ENCODE data around the gene DCC. TPM values are rescaled to one million over a fixed set of nuclear protein-coding genes. Genes with fewer than 3 reads are reported as not detected.

Gene DCC
- total RNA-seq, 1 experiment from 2014 or later, result not detected

GRCh38 chr18:52569492-52569891 is 229.5 kb downstream of the DCC start:
- BruUV-seq (replicated peaks), result no TSS peak
- Histone ChIP-seq H3K79me2 (ENCODE audit: low read depth) (no peaks in the 10 kb centered on the region), H2AFZ (no peak overlapping the region), H4K20me1 (ENCODE audit: insufficient read depth) (no peaks in the 10 kb centered on the region), H3K27ac (no peak overlapping the region), H3F3A (ENCODE audit: insufficient read depth, low read depth) (no peaks in the 10 kb centered on the region), H3K4me2 (no peak overlapping the region), H3K4me3 (no peak overlapping the region), H3K4me1 (replicated peaks; ENCODE audit: insufficient read depth) (no peaks in the 10 kb centered on the region), H3K27me3 (ENCODE audit: insufficient read depth, low read depth) (no peaks in the 10 kb centered on the region), H3K9me2 (ENCODE audit: insufficient read depth) (no peaks in the 10 kb centered on the region), H3K9me3 (ENCODE audit: insufficient read depth, low read depth) (no peaks in the 10 kb centered on the region), H3K36me3 (ENCODE audit: low read depth) (no peaks in the 10 kb centered on the region)
- TF ChIP-seq CTCF (conservative IDR thresholded peaks at IDR 0.05) (no peak), EZH2 (IDR thresholded peaks at IDR 0.05; ENCODE audit: low read depth) (no peak)
- intact Hi-C loops (cut with micrococcal nuclease; ENCODE audit: unreplicated experiment), result no loop called here
- DNase-seq, result no peak
- ChIA-PET CTCF (no interaction called here), POLR2A (ENCODE audit: unreplicated experiment) (no interaction called here)

- Histone ChIP-seq H2AFZ (no peak overlapping the region), H3K4me2 (no peak overlapping the region), H4K20me1 (ENCODE audit: insufficient read depth) (no peaks in the 10 kb centered on the region), H3K4me3 (no peak overlapping the region), H3K9me3 (ENCODE audit: insufficient read depth, low read depth) (no peaks in the 10 kb centered on the region), H3K79me2 (ENCODE audit: low read depth) (no peaks in the 10 kb centered on the region), H3K9me2 (ENCODE audit: insufficient read depth) (no peaks in the 10 kb centered on the region), H3K27me3 (ENCODE audit: insufficient read depth, low read depth) (no peaks in the 10 kb centered on the region), H3K4me1 (replicated peaks; ENCODE audit: insufficient read depth) (no peaks in the 10 kb centered on the region), H3F3A (ENCODE audit: insufficient read depth, low read depth) (no peaks in the 10 kb centered on the region), H3K27ac (no peak overlapping the region), H3K36me3 (ENCODE audit: low read depth) (no peaks in the 10 kb centered on the region)
- intact Hi-C loops (cut with micrococcal nuclease; ENCODE audit: unreplicated experiment), result no loop called here
- ChIA-PET CTCF (no interaction called here), POLR2A (ENCODE audit: unreplicated experiment) (no interaction called here)
- TF ChIP-seq EZH2 (IDR thresholded peaks at IDR 0.05; ENCODE audit: low read depth) (no peak), CTCF (conservative IDR thresholded peaks at IDR 0.05) (no peak)
- no peak for DNase-seq
- BruUV-seq (replicated peaks), result no TSS peak
Measured at GRCh38 chr18:52570975-52571374, 231.0 kb downstream of the DCC start.

- H3K9me2 ChIP-seq (ENCODE audit: insufficient read depth), result no peaks in the 10 kb centered on the region
- H3K36me3 ChIP-seq (ENCODE audit: low read depth), result no peaks in the 10 kb centered on the region
- no peaks in the 10 kb centered on the region for H4K20me1 ChIP-seq (ENCODE audit: insufficient read depth)
- no peaks in the 10 kb centered on the region for H3K79me2 ChIP-seq (ENCODE audit: low read depth)
- no peak overlapping the region for H3K4me2 ChIP-seq
- POLR2A ChIA-PET (ENCODE audit: unreplicated experiment), result no interaction called here
- no peak for TF ChIP-seq CTCF (conservative IDR thresholded peaks at IDR 0.05)
- TF ChIP-seq EZH2 (IDR thresholded peaks at IDR 0.05; ENCODE audit: low read depth), result no peak
- DNase-seq, result no peak
- BruUV-seq (replicated peaks), result no TSS peak
- CTCF ChIA-PET, result no interaction called here
- no peak overlapping the region for H3K27ac ChIP-seq
- H2AFZ ChIP-seq, result no peak overlapping the region
- no peaks in the 10 kb centered on the region for H3K9me3 ChIP-seq (ENCODE audit: insufficient read depth, low read depth)
- H3K27me3 ChIP-seq (ENCODE audit: insufficient read depth, low read depth), result no peaks in the 10 kb centered on the region
- no peaks in the 10 kb centered on the region for H3F3A ChIP-seq (ENCODE audit: insufficient read depth, low read depth)
- intact Hi-C loops (cut with micrococcal nuclease; ENCODE audit: unreplicated experiment), result no loop called here
- no peaks in the 10 kb centered on the region for H3K4me1 ChIP-seq (replicated peaks; ENCODE audit: insufficient read depth)
- H3K4me3 ChIP-seq, result no peak overlapping the region
Measured at GRCh38 chr18:52572036-52573000, 232.3 kb downstream of the DCC start.

All from PC-9 (cell line).